ENCODE data around the gene VEZT.

- TF ChIP-seq CTCF (IDR thresholded peaks at IDR 0.05; ENCODE audit: poor library complexity) (no peak), EZH2 (IDR thresholded peaks at IDR 0.05; ENCODE audit: borderline replicate concordance) (no peak)
Observed at GRCh38 chr12:95271465-95271864, 53.9 kb downstream of the VEZT start.
